AG10803 (cell line): Measurements from ENCODE around the gene MAGEC3.
"Not testable (repeated sequence)": the region's sequence is repeated elsewhere in the genome, so short reads cannot be mapped to it uniquely, and the experiment has no call there.

Source experiments
- DNase-seq: peaks from one replicate; pipeline ENCODE4 v3.0.0; 2010; ENCODE audit warnings: low read depth
- H3K4me3 ChIP-seq: 2 replicates; pipeline ENCODE4 v1.5.1; 2011; ENCODE audit warnings: mild to moderate bottlenecking, low read length, control low read depth
- TF ChIP-seq, protein P1 (sequence below): conservative IDR thresholded peaks from 2 replicates; pipeline ENCODE4 v1.5.1; 2011; ENCODE audit warnings: mild to moderate bottlenecking, low read length, control low read depth, inconsistent platforms

The MAGEC3 gene

DNA sequence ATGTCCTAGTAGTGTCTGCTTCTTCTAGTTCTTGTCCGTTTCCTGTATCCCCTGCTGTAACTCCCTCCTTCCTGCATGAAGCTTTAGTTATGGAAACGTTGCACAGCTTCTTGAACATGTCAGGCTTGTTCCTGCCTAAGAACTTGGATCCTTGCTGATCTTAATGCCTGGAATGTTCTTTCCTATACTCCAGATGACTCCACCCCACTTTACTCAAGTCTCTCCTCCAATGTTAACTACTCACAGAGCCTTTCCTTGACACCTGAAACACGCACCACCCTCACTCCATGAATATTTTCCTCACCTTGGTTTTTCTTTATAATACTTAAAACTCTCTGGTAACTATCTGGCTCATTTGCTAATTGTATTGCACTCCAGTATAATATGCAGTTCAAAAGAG, 19.4 kb downstream of the MAGEC3 start:
- TF ChIP-seq, protein P1, sequence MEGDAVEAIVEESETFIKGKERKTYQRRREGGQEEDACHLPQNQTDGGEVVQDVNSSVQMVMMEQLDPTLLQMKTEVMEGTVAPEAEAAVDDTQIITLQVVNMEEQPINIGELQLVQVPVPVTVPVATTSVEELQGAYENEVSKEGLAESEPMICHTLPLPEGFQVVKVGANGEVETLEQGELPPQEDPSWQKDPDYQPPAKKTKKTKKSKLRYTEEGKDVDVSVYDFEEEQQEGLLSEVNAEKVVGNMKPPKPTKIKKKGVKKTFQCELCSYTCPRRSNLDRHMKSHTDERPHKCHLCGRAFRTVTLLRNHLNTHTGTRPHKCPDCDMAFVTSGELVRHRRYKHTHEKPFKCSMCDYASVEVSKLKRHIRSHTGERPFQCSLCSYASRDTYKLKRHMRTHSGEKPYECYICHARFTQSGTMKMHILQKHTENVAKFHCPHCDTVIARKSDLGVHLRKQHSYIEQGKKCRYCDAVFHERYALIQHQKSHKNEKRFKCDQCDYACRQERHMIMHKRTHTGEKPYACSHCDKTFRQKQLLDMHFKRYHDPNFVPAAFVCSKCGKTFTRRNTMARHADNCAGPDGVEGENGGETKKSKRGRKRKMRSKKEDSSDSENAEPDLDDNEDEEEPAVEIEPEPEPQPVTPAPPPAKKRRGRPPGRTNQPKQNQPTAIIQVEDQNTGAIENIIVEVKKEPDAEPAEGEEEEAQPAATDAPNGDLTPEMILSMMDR: no peak
- H3K4me3 ChIP-seq: no peak overlapping the region
- no peak for DNase-seq

DNA sequence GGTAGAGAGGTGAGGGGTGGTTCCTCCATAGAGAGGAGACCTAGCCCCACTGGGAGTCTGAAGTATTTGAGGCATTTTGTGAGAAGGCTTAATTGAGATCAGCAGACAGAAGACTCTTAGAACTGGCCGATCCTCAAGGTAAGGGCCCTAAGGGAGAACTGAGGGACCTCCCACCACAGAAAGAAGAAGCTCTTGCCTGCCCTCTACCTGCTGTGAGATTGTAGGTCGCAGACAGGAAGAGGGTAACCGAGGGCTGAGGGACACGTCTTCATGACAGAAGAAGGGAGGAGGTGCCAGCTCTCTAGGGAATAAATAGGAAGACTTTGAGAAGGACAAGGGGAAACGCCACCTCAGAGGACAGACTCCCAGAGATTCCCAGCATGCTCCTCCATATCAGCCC, 41.5 kb downstream of the MAGEC3 start:
- no peak for DNase-seq
- TF ChIP-seq, protein P1: no peak
- H3K4me3 ChIP-seq: no peak overlapping the region

DNA sequence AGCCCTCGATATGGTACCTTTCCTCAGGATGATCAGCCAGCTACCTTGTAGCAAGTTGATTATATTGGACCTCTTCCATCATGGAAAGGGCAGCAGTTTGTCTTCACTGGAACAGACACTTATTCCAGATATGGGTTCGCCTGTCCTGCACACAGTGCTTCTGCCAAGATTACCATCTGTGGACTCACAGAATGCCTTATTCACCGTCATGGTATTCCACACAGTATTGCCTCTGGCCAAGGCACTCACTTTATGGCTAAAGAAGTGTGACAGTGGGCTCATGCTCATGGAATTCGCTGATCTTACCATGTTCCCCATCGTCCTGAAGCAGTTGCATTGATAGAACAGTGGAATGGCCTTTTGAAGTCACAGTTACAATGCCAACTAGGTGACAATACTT, 50.7 kb downstream of the MAGEC3 start:
- not testable (repeated sequence) for H3K4me3 ChIP-seq, DNase-seq

- TF ChIP-seq, protein P1: no peak
- no peak overlapping the region for H3K4me3 ChIP-seq
- DNase-seq: no peak
These were observed 56.6 kb downstream of the MAGEC3 start for GRCh38 chrX:141894733-141895132.

DNA sequence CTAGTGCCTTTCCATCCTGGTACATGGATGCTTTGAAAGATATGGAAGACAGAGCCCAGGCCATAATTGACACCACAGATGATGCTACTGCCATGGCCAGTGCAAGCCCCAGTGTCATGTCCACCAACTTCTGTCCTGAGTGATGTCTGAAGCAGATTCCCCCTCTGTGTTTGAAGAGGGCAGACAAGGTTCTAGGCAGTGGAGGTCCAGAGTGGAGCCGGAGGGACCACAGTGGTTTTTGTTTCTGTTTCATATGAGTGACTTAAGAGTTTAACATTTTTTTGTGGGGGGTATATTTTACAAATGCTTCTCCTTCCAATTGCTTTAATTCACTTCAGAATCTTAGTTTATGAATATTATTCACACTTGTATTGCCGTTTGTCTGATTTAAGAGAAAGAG, 59.6 kb downstream of the MAGEC3 start:
- no peak for DNase-seq
- H3K4me3 ChIP-seq: no peak overlapping the region
- TF ChIP-seq, protein P1: no peak

- no peak overlapping the region for H3K4me3 ChIP-seq
- no peak for DNase-seq
- TF ChIP-seq, protein P1: no peak
These were observed 64.2 kb downstream of the MAGEC3 start for GRCh38 chrX:141902366-141902765.

- TF ChIP-seq, protein P1: no peak
- no peak for DNase-seq
- H3K4me3 ChIP-seq: no peak within 1 kb of the TSS
These were observed 65.5 kb downstream of the MAGEC3 start, which contains the start of gene MAGEC1 for GRCh38 chrX:141903400-141904155. MAGEC1 (plus strand) TSS chrX:141903894; CDS start chrX:141905073, 1,179 bp downstream.
